Adipocyte (in vitro differentiated cells): Measurements from ENCODE around the gene AMIGO2.
"Not testable (repeated sequence)": the region's sequence is repeated elsewhere in the genome, so short reads cannot be mapped to it uniquely, and the experiment has no call there.

Experiments
- DNase-seq: peaks from one replicate; pipeline ENCODE4 v3.0.0-alpha.2; 2015; ENCODE audit warnings: low read depth
- H3K27me3 ChIP-seq: replicated peaks from 2 replicates; pipeline ENCODE4 v1.7.0; 2013; ENCODE audit warnings: mild to moderate bottlenecking, low read length, moderate library complexity; ENCODE audit not compliant: control insufficient read depth, insufficient read depth
- H3K36me3 ChIP-seq: 2 replicates; pipeline ENCODE4 v1.7.0; 2013; ENCODE audit warnings: low read length, mild to moderate bottlenecking, moderate library complexity; ENCODE audit not compliant: control insufficient read depth, insufficient read depth, severe bottlenecking
- H3K4me1 ChIP-seq: 2 replicates; pipeline ENCODE4 v1.7.0; 2013; ENCODE audit warnings: mild to moderate bottlenecking, low read length, moderate library complexity; ENCODE audit not compliant: control insufficient read depth, insufficient read depth
- H3K4me3 ChIP-seq: 2 replicates; pipeline ENCODE4 v1.7.0; 2013; ENCODE audit warnings: mild to moderate bottlenecking, low read length, moderate library complexity
- H3K9ac ChIP-seq: 2 replicates; pipeline ENCODE4 v1.7.0; 2013; ENCODE audit warnings: mild to moderate bottlenecking, low read length, moderate library complexity
- H3K9me3 ChIP-seq: 2 replicates; pipeline ENCODE4 v1.7.0; 2013; ENCODE audit warnings: mild to moderate bottlenecking, low read length, moderate library complexity; ENCODE audit not compliant: control insufficient read depth

AMIGO2 gene, protein sequence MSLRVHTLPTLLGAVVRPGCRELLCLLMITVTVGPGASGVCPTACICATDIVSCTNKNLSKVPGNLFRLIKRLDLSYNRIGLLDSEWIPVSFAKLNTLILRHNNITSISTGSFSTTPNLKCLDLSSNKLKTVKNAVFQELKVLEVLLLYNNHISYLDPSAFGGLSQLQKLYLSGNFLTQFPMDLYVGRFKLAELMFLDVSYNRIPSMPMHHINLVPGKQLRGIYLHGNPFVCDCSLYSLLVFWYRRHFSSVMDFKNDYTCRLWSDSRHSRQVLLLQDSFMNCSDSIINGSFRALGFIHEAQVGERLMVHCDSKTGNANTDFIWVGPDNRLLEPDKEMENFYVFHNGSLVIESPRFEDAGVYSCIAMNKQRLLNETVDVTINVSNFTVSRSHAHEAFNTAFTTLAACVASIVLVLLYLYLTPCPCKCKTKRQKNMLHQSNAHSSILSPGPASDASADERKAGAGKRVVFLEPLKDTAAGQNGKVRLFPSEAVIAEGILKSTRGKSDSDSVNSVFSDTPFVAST

DNA sequence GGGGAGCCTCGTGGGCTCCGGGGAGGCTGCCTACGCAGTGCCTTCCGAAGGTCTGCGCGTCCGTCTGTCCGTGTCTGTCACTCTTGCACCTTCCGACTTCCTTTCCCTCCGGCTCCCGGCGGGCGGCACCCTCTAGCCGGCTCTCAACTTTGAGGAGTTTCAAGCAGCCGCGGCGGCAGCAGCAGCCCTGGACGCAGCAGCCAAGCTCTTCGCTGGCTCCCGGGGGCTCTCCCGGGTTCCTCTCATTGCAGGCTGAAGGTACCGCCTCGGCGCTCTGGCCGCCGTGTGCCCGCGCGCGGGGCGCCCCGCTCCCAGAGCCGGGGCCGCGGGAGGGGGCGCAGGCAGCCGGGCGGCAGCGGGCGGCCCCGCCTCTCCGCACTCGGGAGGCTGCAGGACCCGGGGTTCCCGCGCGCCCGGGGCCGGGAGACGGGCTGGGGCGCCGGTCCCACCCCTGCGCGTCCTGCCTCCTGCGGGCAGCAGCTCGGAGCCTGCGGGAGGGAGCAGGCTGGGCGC is at the start of gene AMIGO2, which contains the start of gene PCED1B:
TSS of gene AMIGO2 (minus strand) at position 492 of the 513 bp plus-strand sequence. CDS start 957 bp downstream, outside the sequence.
TSS of gene PCED1B (plus strand) at position 154 of the 513 bp plus-strand sequence. CDS start 155,443 bp downstream, outside the sequence.
- Histone ChIP-seq H3K36me3 (no peaks in the 10 kb centered on the region), H3K9me3 (no peaks in the 10 kb centered on the region), H3K27me3 (peaks cover 25% of the 10 kb centered on the region), H3K4me3 (peak within 1 kb of the TSS; percentile 89), H3K9ac (peak within 1 kb of the TSS; percentile 82), H3K4me1 (peaks cover 39% of the 10 kb centered on the region)
- DNase-seq: peak; percentile 84

DNA sequence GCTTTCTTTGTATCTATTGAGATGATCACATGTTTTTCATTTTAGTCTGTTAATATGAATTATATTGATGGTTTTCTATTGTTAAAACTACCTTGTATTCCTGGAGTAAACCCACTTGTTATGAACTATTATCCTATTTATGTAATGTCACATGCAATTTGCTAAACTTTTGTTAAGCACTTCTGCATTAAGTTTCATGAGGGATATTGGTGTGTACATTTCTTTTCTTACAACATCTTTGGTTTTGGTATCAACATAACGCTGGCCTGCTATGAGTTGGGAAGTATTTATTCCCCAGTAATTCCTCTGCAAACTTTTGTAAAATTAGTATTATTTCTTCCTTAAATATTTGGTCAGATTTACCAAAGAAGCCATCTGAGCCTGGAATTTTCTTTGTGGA is 46.5 kb upstream of the AMIGO2 start:
- Histone ChIP-seq H3K4me1 (peaks cover 11% of the 10 kb centered on the region), H3K36me3 (no peaks in the 10 kb centered on the region), H3K4me3 (no peak overlapping the region), H3K9ac (no peak overlapping the region), H3K9me3 (no peaks in the 10 kb centered on the region), H3K27me3 (no peaks in the 10 kb centered on the region)
- no peak for DNase-seq

DNA sequence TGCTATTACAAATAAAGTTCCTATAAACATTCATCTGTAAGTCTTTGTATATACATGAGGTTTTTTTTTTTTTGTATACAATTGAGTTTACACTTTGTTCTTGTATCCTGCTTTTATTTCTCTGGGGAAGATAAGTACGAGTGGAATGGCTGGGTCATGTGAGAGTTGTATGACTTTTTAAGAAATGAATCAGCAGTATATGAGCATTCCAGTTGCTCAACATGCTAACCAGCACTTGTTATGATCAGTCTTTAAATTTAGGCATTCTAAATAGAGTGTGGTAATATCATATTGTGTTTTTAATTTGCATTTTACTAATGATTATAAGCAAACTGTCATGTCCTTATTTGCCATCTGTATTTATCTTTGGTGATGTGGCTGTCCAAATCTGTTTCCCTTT is 44.7 kb upstream of the AMIGO2 start:
- Histone ChIP-seq H3K36me3 (no peaks in the 10 kb centered on the region), H3K4me1 (peaks cover 11% of the 10 kb centered on the region), H3K4me3 (no peak overlapping the region), H3K27me3 (no peaks in the 10 kb centered on the region), H3K9me3 (no peaks in the 10 kb centered on the region), H3K9ac (no peak overlapping the region)
- peak; percentile 32 for DNase-seq

DNA sequence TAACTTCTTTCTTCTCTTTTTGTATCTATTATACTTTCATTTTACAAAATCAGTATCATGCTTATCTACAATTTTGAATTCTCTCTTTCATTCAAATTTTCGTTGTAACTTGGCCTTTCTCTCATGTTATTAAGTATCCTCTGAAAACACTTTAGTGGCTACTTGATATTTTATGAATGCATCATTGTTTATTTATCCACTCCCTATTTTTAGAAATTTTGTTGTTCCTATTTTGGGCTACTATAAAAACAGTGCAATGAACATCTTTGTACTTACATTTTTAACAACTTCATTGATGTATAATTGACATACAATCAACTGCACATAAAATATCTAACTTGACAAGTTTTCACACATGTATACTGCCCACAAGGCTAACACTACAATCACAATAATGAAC is 44.0 kb upstream of the AMIGO2 start:
- H3K9me3 ChIP-seq: no peaks in the 10 kb centered on the region
- no peaks in the 10 kb centered on the region for H3K27me3 ChIP-seq
- no peak overlapping the region for H3K9ac ChIP-seq
- no peaks in the 10 kb centered on the region for H3K36me3 ChIP-seq
- no peak for DNase-seq
- H3K4me3 ChIP-seq: no peak overlapping the region
- H3K4me1 ChIP-seq: peaks cover 11% of the 10 kb centered on the region

DNA sequence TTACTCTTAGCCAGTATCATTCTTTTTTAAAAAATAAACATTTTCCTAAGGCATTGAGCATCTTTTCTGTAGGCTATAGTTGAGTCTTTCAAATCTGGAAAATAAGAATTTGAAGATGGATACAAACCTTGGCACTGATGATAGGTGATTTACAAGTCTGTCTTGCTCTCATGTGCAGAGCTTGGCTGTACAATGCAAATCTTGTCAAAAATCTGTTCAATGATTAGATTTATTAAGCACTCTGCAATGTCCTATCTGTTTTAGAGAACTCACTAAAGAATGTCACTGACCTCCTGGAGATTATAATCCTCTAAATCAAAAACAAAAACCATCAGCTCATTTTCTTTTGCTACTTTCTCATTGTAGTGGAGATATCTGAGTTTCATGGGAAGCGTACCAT is 42.8 kb upstream of the AMIGO2 start:
- peaks cover 11% of the 10 kb centered on the region for H3K4me1 ChIP-seq
- H3K9me3 ChIP-seq: no peaks in the 10 kb centered on the region
- H3K36me3 ChIP-seq: no peaks in the 10 kb centered on the region
- no peak for DNase-seq
- H3K4me3 ChIP-seq: no peak overlapping the region
- H3K27me3 ChIP-seq: no peaks in the 10 kb centered on the region
- no peak overlapping the region for H3K9ac ChIP-seq

DNA sequence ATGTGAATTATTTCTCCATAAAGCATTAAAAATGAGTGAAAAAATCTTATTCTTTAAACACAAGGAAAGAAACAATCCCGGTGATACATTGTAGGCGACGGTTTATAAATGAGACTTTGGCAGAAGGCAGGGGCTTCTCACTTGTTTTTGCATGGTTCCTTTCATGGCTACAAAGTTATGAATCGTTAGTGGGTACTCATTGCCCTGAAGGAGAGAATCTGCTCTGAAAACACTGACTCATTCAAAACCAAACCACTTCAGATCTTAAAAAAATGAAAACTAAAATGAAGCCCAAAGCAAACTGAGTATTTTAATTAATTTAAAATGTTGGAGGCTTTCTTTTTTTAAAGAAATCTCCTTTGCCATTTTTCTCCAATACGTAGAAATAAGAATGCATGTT is 41.4 kb upstream of the AMIGO2 start:
- Histone ChIP-seq H3K36me3 (no peaks in the 10 kb centered on the region), H3K9me3 (no peaks in the 10 kb centered on the region), H3K4me1 (peaks cover 11% of the 10 kb centered on the region), H3K9ac (no peak overlapping the region), H3K27me3 (no peaks in the 10 kb centered on the region), H3K4me3 (no peak overlapping the region)
- peak; percentile 39 for DNase-seq

DNA sequence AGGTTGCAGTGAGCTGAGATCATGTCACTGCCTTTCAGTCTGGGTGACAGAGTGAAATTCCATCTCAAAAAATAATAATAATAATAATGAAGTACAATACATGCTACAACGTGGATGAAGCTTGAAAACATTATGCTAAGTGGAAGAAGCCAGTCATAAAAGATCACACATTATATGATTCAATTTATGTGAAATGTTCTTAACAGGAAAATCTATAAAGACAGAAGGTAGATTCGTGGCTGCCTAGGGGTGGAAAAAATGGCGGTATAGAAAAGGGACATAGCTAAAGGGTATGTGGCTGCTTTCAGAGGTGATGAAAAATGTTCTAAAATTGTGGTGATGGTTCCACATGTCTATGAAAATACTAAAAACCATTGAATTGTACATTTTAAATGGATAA is 41.0 kb upstream of the AMIGO2 start:
- no peaks in the 10 kb centered on the region for H3K9me3 ChIP-seq

DNA sequence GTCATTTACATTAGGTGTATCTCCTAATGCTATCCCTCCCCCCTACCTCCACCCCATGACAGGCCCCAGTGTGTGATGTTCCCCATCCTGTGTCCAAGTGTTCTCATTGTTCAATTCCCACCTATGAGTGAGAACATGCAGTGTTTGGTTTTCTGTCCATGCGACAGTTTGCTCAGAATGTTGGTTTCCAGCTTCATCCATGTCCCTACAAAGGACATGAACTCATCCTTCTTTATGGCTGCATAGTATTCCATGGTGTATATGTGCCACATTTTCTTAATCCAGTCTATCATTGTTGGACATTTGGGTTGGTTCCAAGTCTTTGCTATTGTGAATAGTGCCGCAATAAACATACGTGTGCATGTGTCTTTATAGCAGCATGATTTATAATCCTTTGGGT is 37.5 kb upstream of the AMIGO2 start:
- H3K36me3 ChIP-seq, H3K4me1 ChIP-seq: not testable (repeated sequence)

More for the DNA sequence above, 41.0 kb upstream of the AMIGO2 start:
- Histone ChIP-seq H3K27me3 (no peaks in the 10 kb centered on the region), H3K36me3 (no peaks in the 10 kb centered on the region), H3K4me1 (peaks cover 11% of the 10 kb centered on the region), H3K4me3 (no peak overlapping the region), H3K9ac (no peak overlapping the region)
- no peak for DNase-seq

DNA sequence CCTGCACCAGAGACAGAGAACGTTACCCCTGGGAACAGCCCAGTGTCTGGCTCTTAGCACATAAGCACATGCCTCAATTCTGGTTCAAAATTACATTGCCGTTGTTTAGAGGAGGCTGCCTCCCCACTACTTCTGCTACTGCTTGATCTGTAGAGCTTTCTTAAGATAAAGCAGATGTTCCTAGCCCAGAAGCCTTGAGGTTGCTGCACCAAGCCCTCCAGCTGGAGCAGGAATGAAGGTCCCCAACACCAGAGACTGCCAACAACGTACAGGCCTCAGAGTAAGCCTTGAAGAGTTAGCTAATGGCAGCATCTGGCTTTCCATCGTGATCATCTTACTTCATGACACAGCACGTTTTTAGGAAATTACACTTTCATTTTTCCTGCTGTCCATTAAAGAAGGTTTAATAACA is 34.7 kb upstream of the AMIGO2 start:
- H3K9ac ChIP-seq: no peak overlapping the region
- H3K4me1 ChIP-seq: no peaks in the 10 kb centered on the region
- DNase-seq: peak; percentile 15
- no peaks in the 10 kb centered on the region for H3K36me3 ChIP-seq
- no peaks in the 10 kb centered on the region for H3K9me3 ChIP-seq
- H3K27me3 ChIP-seq: no peaks in the 10 kb centered on the region
- H3K4me3 ChIP-seq: no peak overlapping the region

More for the DNA sequence above, 37.5 kb upstream of the AMIGO2 start:
- DNase-seq, H3K9me3 ChIP-seq, H3K4me3 ChIP-seq, H3K9ac ChIP-seq, H3K27me3 ChIP-seq: not testable (repeated sequence)

DNA sequence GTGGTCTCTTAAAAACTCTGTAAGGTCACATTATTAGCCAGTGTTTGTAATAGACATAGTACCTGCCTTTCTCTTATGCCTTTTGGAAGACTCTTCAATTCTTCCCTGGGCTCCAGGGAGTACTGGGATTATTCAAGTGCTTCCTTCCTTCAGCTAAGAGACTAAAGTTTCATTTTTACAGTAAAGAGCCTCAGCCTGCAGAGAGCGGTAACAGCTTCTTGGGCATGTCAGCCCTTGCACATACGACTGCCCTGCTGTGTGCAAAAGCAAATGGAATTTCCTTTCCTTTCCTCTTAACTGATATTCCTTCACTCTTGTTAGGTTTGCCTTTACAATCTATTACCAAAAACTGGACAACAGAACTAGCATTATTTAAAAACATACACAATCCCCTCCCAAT is 32.9 kb upstream of the AMIGO2 start:
- DNase-seq: no peak
- H3K4me1 ChIP-seq: no peaks in the 10 kb centered on the region
- no peak overlapping the region for H3K9ac ChIP-seq
- H3K27me3 ChIP-seq: no peaks in the 10 kb centered on the region
- no peaks in the 10 kb centered on the region for H3K9me3 ChIP-seq
- no peaks in the 10 kb centered on the region for H3K36me3 ChIP-seq
- no peak overlapping the region for H3K4me3 ChIP-seq

DNA sequence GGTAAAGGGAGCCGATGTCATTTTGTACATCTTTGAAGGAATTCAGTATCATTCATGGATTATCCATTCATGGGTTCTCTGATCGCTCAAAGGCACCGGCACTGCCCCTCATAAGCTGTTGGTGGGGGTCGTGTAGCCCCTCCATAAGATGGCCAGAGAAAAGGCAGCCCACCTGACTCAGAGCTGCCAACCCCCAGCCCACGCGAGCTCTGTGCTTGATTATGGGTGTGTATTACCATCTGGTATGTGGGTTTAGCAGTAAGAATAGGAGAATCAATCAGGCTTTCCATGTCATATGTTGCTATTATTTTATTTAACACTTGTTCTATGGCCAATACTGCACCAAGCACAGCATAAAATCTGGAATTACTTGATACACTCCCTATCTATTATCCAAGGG is 32.1 kb upstream of the AMIGO2 start:
- Histone ChIP-seq H3K4me1 (no peaks in the 10 kb centered on the region), H3K4me3 (no peak overlapping the region), H3K9me3 (no peaks in the 10 kb centered on the region), H3K9ac (no peak overlapping the region), H3K27me3 (no peaks in the 10 kb centered on the region), H3K36me3 (no peaks in the 10 kb centered on the region)
- no peak for DNase-seq
